Measurements from ENCODE around the gene TMEM50B.

GRCh38 chr21:33432496-33432895, 47.3 kb downstream of the TMEM50B start:
- no peak for TF ChIP-seq RAD21 (IDR thresholded peaks at IDR 0.05; ENCODE audit: low read depth)
- TF ChIP-seq CEBPB (IDR thresholded peaks at IDR 0.05) = no peak
- TF ChIP-seq EP300 (IDR thresholded peaks at IDR 0.05; ENCODE audit: borderline replicate concordance) = no peak

All from Ishikawa (cell line).